HG02852 (cell line): Measurements from ENCODE around the gene INPP5F.
"Not testable (repeated sequence)": the region's sequence is repeated elsewhere in the genome, so short reads cannot be mapped to it uniquely, and the experiment has no call there.

Experiments
- ATAC-seq: cut with Tn5 transposase; IDR thresholded peaks from one replicate; pipeline ENCODE4 v1.9.1; 2021; ENCODE audit warnings: mild to moderate bottlenecking, moderate library complexity; ENCODE audit not compliant: unreplicated experiment

INPP5F gene

DNA sequence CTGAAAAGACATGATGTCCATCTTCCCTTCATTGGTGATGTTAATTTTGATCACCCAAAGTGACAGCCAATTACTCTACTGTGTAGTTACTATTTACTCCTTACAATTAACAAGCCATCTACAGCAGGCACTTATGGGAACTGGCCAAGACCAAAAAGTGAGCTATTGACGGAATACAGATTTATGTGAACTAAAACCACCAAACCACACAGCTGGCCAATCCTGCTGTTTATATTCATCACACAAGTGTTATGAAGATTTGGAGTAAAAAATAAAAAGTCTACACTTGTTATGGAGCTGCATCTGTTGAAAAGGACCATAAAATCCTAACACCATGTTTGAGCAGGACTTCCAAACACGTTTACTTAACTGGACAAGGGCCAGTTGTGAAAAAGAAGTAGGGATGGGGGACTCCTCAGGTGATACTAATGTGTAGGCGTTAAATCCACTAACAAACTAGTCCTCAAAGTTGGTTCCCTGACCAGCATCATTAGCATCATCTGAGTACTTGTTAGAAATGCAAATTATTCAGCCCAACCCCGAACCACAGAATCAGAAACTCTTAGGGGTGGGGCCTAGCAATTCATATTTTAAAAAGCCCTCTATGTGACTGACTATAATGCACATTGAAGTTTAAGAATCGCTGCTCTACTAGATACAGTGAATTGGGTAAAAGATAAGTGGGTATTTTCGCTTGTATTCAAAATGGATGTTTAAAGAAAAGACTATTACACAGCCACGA is 135.2 kb downstream of the INPP5F start:
- no peak for ATAC-seq

- no peak for ATAC-seq
Observed at GRCh38 chr10:119862524-119862923, 136.7 kb downstream of the INPP5F start.

DNA sequence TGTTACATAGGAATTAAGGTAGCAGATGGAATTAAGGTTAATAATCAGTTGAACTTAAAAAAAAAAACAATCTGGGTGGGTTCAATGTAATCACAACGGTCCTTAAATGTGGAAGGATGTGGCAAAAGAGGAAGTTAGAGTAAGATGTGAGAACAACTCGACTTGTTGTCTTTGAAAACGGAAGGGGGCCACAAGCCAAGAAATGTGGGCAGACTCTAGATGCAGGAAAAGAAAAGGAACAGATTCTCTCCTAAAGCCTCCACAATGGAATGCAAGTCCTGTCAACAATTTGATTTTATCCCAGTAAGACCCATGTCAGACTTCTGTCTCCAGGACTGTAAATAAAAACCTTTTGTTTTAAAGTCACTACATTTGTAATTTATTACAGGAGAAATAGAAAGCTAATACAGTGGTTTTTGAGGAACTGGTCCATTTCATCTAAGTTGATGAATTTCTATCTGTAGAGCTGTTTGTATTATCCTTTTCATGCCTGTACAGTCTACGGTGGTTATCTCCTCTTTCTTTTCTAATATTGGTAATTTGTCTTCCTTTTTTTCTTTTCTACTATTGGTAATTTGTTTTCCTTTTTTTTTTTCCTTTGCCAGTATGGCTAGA is 138.2 kb downstream of the INPP5F start:
- no peak for ATAC-seq

GRCh38 chr10:119865699-119866240 is 139.9 kb downstream of the INPP5F start:
- no peak for ATAC-seq

- no peak for ATAC-seq
Observed at GRCh38 chr10:119867317-119867716, 141.5 kb downstream of the INPP5F start.

DNA sequence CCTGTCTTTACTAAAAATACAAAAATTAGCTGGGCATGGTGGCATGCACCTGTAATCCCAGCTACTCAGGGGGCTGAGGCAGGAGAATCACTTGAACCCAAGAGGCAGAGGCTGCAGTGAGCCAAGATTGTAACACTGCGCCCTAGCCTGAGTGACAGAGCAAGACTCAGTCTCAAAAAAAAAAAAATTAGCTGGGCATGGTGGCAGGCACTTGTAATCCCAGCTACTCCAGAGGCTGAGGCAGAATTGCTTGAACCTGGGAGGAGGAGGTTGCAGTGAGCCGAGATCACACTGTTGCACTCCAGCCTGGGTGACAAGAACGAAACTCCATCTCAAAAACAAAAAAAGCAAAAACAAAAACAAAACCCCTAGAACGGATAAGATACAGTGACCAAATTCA is 143.5 kb downstream of the INPP5F start:
- ATAC-seq = not testable (repeated sequence)

GRCh38 chr10:119871881-119872609 is 146.2 kb downstream of the INPP5F start:
- peak; percentile 42 for ATAC-seq

DNA sequence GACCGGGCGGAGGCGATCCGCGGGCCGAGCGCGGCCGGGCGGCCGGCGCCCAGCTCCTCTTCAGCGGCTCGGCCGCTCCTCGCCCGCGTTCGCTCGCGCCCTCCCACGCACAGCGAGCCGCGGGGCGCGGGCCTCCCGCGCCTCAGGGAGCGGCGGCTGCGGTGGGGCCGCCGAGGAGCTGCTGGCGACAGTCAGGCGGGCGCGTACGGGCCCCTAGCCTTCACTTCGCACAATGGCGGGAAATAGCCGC is 146.7 kb downstream of the INPP5F start, which contains the start of gene MCMBP:
MCMBP (minus strand) TSS at position 234 of the 250 bp plus-strand sequence. CDS start 259 bp downstream, outside the sequence.
- ATAC-seq = peak; percentile 11

DNA sequence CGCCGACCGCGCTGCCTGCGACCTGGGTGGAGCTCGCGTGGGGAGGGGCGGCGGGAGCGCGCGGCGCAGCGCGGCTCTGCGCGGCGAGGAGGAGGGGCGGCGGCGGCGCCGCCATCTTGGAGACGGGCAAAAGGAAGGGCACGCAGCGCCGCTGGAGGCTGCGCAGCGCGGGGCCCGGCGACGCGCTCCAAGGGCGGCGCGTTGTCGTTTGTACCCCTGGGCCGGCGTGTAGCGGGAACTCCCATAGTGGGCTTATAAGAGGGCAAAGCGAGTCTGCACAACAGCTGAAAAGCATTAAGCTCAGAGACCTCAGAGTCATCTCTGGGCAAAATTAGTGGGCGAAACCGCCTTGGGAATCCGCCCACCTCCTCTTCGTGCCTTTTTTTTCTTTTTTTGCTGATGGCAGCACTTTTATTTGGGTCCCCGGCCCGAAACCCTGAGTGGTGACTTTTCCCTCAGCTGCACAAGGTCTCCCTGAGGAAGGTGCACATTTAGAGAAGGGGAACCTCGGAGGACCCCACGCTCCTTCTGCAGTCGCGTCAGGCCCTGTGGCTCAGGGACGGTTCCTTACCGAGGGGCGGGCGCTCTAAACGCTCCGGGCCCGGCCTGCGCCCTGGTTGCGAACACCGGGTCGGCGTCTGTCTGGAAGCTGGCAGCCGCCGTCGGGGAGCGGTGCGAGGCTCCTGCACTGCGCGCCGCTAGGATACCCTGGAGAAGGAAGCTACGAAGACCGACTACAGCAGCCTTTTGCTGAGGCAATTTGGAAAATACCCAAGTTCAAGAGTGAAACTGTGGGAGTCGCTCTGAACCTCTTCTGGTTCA is 147.2 kb downstream of the INPP5F start:
- ATAC-seq = peak; percentile 85

- no peak for ATAC-seq
Observed at GRCh38 chr10:119878524-119878923, 152.7 kb downstream of the INPP5F start.
